ENCODE data around the gene RIMS3.
A peak's percentile ranks its signal among the peaks of the same experiment; 100 is the strongest.

Gene RIMS3

GRCh38 chr1:40691538-40692428, 26.3 kb upstream of the RIMS3 start, which contains the start of gene NFYC:
TSS of gene NFYC (plus strand) at chr1:40691704. CDS start at chr1:40738844, 47,140 bp downstream.
- peak; percentile 98 for DNase-seq

DNA sequence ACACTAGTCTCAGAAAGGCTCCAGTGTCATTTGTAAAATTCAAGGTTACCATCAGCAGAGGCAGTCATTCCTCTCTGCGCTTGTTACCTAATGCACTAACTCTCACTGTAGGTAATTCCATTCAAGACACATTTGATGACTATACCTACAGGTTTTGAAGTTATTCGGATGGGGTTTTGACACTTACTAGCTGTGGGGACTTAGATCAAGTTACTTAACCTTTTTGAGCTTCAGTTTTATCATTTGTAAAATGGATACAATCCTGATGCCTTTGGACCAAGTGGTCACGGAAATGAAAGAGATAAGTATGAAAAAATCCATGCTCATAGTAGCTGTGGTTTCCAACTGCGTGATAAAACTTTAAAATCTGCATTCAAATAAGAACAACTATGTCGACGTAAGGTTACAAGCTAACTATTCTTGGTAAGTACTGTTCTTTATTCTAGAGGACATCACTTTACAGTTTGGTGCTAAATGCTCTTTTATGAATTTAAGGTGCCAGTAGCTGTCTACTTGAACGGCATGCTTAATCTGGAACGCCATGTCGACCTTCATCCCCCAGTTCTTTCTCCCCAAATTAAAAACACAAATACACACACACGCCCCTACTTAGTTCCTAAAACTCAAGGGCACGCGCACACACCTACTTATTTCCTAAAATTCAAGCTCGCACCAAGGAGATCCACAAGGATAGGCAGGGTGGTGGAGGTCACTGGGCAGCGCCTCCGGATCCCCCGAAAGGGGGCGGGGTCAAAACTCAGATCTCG, 25.5 kb upstream of the RIMS3 start:
- DNase-seq = no peak

DNA sequence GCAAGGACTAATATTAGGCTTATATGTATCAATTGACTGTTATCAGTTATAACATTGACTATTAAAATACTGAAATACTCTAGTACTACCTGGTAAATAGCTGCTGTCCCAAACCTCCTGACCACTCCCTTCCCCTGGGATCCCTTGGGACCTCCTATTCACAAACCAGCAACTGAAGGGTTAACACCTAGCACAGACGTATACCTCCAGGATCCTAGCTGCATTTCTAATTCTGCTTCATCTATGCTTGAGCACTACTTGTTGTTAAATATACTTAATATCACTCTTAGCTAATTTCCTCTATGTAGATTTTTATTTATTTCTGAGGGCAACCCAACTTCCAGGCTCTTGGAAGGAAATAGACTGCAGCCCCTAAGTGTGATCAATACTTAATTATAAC, 24.3 kb upstream of the RIMS3 start:
- no peak for DNase-seq

- no peak for DNase-seq
Observed at GRCh38 chr1:40687661-40688060, 22.2 kb upstream of the RIMS3 start.

DNA sequence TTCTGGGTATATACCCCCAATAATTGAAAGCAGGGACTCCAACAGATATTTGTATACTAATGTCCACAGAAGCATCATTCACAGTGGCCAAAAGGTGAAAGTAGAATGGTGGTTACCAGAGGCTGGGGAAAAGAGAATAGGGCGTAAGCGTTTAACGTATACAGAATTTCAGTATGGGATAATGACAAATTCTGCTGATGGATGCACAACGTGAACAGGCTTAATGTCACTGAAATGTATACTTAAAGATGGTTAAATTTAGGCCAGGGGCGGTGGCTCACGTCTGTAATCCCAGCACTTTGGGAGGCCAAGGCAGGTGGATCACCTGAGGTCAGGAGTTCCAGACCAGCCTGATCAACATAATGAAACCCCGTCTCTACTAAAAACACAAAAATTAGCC, 21.6 kb upstream of the RIMS3 start:
- no peak for DNase-seq

DNA sequence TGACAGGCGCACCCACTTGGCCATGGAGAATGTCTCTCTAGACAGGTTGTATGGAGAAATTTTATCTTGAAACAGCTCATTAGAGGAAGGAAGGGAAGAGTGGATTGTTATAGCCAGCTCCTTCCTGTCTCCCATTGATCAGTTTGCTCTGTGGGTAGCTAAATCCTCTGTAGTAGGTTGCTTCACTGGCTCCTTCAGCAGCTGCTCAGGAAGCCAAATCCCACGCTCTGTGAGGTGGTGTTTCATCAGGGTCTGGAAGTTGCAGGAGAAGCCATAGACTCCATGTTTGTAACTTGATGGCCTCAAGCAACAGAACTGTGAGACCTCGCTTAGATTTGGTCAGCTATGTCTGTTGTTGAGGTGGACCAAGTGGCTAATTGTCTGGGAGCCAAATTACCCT, 19.2 kb upstream of the RIMS3 start:
- DNase-seq = no peak

DNA sequence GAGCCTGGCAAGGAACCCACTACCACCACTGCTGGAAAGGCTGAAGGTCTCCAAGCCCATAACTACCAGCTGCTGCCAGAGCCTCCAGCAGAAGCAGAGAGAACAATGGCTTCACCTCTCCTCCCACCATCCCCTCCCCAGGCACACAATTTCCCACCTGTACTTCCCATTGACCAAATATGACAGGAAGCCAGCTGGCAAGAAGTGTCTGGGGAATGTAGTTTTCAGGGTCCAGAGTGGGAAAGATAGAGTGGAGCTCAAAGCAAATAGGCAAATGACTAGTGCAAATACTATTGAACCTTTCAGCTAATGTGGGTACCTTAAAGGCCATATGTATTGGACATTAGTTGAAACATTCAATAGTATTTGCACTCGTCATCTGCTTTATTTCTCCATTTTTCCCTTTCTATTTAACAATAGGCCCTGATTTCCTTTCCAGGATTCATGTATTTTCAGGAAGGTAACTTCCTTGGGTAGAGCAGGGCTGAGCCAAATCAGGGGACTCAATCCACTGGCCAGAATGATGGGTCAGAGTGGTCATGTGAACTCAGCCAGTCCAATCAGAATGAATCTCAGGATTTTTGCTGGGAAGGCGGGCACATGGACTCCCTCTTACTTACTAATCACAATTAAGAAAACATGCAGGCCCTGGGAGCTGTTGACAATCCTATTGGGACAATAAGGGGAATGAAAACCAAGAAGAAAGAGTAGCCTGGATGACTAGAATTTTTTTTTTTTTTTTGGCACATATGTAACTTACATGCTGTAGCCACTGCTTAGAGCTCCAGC, 13.9 kb upstream of the RIMS3 start:
- DNase-seq = no peak

- DNase-seq = no peak
Observed at GRCh38 chr1:40676501-40676900, 11.0 kb upstream of the RIMS3 start.

- no peak for DNase-seq
Observed at GRCh38 chr1:40673452-40673851, 8.0 kb upstream of the RIMS3 start.

- peak; percentile 87 for DNase-seq
Observed at GRCh38 chr1:40668769-40669525, 3.5 kb upstream of the RIMS3 start.

DNA sequence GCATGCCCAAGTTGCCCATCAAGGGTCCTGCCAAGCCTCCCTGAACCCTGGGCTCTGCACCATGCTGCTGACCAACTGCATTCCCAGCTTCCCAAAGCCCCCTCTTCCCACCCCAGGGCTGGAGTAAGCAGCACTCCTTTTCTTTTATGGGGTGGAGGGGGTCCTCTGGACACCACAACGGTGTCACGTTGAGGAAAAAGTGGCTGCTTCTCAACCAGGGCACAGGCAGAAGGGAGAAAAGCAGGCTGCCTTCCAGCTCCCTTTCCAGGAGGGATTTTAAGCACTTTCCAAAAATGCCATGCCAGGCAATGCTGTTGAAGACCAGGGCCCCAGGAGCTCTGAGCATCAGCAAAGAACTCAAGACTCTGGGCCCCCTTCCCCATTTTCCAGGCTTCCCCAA, 691 bp downstream of the RIMS3 start:
- DNase-seq = no peak

- DNase-seq = peak; percentile 2
Observed at GRCh38 chr1:40664167-40664537, 1.3 kb downstream of the RIMS3 start.

- no peak for DNase-seq
Observed at GRCh38 chr1:40663324-40664166, 1.9 kb downstream of the RIMS3 start.

DNA sequence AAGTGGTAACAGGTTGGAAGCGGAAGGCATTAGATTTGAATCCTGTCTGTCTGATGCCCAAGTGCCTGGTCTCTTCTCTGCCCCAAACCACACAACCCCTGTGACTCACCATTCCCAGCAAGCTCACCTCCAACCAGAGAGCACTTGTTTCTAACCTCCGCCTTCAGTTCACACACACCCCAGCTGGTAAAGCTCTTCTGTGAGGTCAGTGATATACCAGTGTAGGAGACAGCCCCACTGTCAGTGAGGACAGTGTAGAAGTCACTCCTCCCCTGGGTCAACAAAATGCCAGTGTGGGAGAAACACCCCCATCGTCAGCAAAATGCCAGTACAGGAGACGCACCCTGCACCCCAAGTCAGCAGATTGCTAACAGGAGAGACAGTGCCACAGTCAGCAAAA, 2.6 kb downstream of the RIMS3 start:
- no peak for DNase-seq

- no peak for DNase-seq
Observed at GRCh38 chr1:40662151-40662550, 3.3 kb downstream of the RIMS3 start.

GRCh38 chr1:40661678-40662077, 3.8 kb downstream of the RIMS3 start:
- DNase-seq = no peak

DNA sequence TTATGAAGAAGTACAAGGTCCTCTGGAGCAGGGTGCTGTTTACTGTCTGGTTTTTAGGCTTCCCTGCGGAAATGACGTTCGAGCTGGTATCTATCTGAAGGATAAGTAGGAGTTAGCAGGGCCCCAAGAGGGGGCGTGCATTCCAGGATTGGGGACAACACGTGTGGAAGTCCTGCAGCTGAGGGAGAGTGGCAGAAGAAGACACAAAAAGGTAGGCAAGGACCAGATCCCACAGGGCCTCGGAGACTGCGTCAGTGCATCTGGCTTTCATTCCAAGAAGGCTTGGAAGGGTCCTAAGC, 5.9 kb downstream of the RIMS3 start:
- no peak for DNase-seq

GRCh38 chr1:40658751-40659648, 6.5 kb downstream of the RIMS3 start:
- DNase-seq = no peak

- DNase-seq = no peak
Observed at GRCh38 chr1:40657046-40657445, 8.4 kb downstream of the RIMS3 start.

GRCh38 chr1:40653851-40654537, 11.5 kb downstream of the RIMS3 start:
- DNase-seq = no peak

Measured in NCI-H446 treated with DMSO at 0.1 percent for 48 hours (cell line).